H1 (cell line): ENCODE measurements around the gene SEC63. TPM values are rescaled to one million over a fixed set of nuclear protein-coding genes. Genes with fewer than 3 reads are reported as not detected.

Experiments used
- RXRA ChIP-seq: IDR thresholded peaks from 2 replicates; pipeline ENCODE4 v1.6.1; 2011; ENCODE audit warnings: low read depth, mild to moderate bottlenecking, low read length, moderate library complexity; ENCODE audit not compliant: insufficient read depth
- polyA plus RNA-seq, 7 experiments: library from polyadenylated mRNA; depleted of rRNA in 3 of 7; stranded (reverse) in 5 of 7; unstranded in 2 of 7; fragments of >200 nt in 5 of 7; fragments of 200-250 nt in 2 of 7; gene quantifications; 1 replicate in 5 of 7; 2 replicates in 1 of 7; 4 replicates in 1 of 7; pipeline versions ENCODE4 v1.2.1 to v1.2.3, GENCODE V29; 2011 to 2013; ENCODE audit warnings: missing spikeins in 2 of 7, mixed read lengths in 2 of 7
- total RNA-seq: library from RNA; stranded (reverse); fragmentation: NEBNext Ultra II Directional; extraction: Animal tissue kit (Norgen Biotek cat#: 25700); gene quantifications from 2 replicates; pipeline ENCODE4 v1.2.1, GENCODE V29; 2021
- TF ChIP-seq, protein P1 (sequence below): IDR thresholded peaks from 2 replicates; pipeline ENCODE4 v1.6.1; 2012; ENCODE audit warnings: inconsistent platforms

Gene SEC63
- total and polyA plus RNA-seq, 2 of the 8 experiments (the other 6 are each of a cell fraction or from before 2014, with no cell fraction given): 17.3 to 121 TPM

DNA sequence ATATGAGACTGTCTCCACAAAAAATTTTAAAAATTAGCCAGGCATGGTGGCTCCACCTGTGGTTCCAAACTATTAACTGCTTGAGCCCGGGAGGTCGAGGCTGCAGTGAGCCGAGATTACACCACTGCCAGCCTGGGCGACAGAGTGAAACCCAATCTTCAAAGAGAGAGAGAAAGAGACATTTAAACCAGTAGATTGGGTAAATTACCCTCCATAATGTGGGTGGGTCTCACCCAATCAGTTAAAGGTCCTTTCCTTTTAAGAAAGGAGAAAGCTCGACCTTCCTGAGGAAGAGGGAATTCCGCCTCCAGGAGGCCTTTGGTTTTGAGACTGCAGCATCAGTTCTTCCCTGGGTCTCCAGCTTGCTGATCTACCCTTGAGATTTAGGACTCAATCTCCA, 108.7 kb downstream of the SEC63 start (continued):
- no peak for TF ChIP-seq RXRA
- TF ChIP-seq, protein P1, sequence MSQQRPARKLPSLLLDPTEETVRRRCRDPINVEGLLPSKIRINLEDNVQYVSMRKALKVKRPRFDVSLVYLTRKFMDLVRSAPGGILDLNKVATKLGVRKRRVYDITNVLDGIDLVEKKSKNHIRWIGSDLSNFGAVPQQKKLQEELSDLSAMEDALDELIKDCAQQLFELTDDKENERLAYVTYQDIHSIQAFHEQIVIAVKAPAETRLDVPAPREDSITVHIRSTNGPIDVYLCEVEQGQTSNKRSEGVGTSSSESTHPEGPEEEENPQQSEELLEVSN: no peak
